Measurements from ENCODE around the gene TPPP.

TPPP gene

GRCh38 chr5:622946-623522 is 70.1 kb downstream of the TPPP start:
- DNase-seq = no peak

DNA sequence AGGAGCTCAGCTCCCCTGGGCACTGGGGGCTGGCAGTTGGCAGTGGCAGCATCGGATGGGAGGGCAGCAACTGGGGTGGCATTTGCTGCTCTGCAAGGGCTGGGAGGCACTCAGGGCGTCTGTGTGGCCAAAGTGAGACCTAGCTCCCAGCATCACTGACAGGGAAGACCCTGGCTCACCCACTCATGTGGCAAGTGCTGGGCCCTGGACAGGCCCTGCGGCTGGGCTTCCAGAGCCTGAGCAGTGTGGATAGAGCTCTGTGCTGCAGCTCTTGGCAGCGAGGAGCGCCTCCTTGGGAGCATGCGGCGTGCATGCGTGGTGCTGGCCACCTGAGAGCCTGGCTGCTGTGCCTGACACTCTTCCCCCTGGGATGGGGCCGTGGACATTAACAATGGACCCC is 70.8 kb downstream of the TPPP start:
- DNase-seq = no peak

DNA sequence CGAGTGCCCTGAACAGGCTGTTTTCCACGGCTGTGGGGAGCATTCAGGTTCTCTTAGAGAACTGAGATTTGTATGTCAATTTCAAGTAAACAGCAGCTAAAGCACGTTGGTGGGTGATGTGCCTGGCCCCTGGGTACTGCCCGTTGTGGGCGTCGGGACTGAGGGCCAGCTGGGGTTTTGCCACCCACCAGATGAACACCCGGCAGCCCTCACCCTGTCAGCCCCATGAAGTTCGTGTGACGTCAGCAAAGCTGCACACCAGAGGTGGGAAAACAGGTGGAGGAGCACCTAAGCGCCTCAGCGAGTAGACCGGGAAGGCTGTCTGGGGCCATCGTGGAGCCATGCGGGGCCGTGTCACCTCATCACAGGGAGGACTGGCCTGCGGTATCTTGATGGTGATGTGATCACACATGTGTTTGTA is 71.8 kb downstream of the TPPP start:
- DNase-seq = no peak

- no peak for DNase-seq
Measured at GRCh38 chr5:620586-621180, 72.5 kb downstream of the TPPP start.

DNA sequence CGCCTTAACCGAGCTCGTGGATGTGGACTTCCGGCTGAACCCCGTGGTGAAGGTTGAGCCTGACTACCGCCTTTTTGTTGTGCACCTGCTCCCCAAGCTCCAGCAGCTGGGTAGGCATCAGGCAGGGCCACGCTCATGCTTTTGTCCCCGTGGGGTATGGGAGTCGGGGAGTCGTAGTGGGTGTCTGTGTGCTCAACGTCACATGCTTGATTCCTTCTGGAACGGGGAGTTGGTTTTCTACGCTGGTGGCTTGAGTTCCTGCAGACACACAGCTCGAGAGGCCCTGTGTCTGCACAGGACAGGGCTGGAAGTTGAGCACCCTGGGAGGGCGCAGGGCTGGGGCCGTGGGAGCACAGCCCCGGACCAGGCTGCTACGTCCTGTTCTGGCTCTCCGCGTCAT is 73.0 kb downstream of the TPPP start:
- no peak for DNase-seq

- no peak for DNase-seq
Measured at GRCh38 chr5:619444-619843, 73.7 kb downstream of the TPPP start.

DNA sequence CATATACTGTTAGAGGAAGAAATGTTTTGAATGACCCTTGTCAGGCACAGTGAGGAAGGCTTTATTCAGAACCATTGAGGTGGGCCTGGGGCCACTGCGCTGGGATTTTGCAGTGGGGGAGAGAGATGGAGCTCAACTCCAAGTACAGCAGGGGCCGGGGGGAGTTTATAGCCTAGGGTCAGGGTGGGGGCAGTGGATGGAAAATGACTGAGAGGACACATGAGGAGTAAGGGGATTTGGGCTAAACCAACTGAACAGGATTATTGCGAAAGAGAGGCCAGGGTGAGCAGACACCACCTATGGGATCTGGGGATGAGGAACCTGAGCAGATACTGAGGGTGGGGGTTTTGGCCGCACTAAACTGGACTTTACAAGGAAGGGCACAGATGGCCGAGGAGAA is 74.7 kb downstream of the TPPP start:
- DNase-seq = no peak

GRCh38 chr5:617896-618295 is 75.3 kb downstream of the TPPP start:
- no peak for DNase-seq

GRCh38 chr5:616484-617039 is 76.6 kb downstream of the TPPP start:
- peak in 1 of 2 experiments; percentile 23 for DNase-seq

DNA sequence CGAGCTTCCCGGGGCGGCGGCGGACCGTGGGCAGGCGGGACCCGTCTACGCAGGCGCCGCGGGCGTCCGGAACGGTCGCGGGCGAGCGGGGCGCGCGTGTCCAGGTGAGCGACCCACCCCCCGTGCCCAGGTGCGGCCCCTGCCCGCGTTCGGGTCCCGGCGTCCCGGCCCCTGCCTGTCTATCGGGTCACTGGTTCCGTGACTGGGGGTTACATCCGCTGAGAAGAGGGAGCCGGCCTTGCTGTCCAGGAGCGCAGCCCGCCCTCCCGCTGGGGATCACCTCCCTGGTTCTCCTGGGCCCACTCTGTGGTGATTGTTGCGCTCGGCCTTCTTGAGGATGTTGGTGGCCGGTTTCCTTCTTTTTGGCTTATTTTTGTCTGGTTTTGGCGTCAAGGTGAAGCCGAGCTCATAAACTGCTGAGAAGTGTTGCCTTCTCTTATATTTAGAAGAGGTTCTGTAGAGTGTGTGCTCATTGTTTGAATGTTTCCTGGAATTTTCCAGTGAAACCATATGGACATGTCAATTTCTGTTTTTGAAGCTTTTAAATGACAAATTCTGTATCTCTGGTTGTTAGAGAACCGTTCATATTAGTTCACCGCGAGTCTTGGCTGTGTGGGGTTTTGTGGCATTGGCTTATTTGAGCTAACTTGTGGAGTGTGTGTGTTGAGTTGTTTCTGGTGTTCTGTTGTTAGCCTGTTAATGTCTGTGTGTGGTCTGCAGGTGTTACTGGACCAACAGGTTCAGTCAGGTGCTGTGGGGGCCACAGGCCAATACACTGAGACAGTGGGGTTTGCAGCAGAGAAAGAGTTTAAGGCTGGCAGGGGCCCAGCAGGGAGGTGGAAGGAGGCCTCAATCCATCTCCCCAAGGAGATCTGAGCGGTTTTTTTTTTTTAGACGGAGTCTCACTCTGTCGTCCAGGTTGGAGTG is 80.4 kb downstream of the TPPP start:
- DNase-seq = peak in 1 of 2 experiments; percentile 38

DNA sequence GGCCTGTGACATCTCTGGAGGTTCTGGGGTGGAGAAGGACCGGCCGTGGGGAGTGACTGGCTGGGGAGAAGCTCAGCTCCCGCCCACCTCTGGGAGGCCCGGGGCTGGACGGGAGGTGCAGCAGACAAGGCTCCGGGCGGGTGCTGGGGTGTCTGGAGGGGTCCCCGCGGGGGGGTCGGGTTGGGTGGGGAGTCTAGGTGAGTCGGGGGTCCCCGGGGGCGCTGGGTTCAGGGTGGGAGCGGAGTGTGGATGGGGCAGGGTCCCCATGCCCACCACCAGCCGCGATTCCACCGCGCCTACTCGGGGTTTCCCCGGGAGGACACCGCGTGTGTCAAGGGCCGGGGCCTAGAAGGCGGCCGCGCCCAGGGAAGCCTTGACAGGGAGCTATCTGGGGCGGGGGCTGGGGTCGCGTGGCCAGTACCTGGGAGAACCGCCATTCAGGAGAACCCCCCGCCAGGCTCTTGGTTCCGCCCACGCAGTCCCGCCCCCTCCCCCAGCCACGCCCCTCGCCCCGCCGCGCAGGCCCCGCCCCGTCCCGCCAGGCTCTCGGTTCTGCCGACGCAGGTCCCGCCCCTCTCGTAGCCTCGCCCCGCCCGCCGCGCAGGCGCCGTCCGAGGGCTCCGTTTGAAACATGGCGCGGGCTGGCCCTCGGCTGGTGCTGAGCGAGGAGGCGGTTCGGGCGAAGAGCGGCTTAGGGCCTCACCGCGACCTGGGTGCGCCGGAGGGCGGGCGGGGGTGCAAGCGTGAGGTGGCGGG is 81.2 kb downstream of the TPPP start, which contains the start of gene CEP72:
Gene CEP72, plus strand, starts transcription at position 610 of the 756 bp plus-strand sequence. Its CDS starts 22 bp downstream, at position 632.
- peak; percentile 74 to 91 for DNase-seq

DNA sequence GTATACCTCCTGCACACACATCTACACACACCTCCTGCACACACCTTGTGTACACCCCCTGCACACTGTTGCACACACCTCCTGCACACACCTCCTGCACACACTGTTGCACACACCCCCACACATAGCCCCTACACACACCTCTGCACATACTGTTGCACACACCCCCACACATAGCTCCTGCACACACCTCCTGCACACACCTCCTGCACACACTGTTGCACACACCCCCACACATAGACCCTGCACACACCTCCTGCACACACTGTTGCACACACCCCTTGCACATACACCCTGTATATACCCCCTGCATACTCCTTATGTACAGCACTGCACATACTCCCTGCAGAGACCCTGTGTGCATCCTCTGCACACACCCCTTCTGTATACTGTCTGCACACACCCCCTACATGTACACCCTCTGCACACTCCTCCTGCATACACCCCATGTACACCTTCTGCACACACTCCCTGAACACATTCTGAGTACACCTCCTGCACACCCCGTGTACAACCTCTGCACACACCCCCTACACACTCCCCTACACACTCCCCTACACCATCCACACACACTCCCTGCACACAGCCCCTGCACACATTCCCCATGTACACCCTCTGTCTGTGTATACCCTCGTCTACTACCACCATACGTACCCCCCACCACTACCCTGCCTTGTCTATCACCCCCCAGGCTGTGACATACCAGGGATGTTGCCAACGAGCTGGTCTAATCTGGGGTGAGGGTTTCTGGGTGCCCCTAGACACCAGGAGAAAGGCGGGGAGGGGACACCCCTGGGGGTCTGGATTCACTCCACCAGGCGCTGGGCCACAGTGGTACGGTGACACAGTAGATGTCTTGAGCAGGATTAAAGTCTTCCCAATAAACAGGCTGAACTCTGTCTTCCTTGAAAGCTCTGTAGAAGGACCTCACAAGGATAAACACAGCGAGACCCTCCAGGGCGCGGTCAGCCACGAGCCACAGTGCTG is 82.1 kb downstream of the TPPP start:
- DNase-seq = no peak

- no peak for DNase-seq
Measured at GRCh38 chr5:610011-610743, 83.0 kb downstream of the TPPP start.
